GM10847 (cell line): ENCODE measurements around the gene ABI3.

Source experiments
- POLR2A ChIP-seq: IDR thresholded peaks from 2 replicates; pipeline ENCODE4 v1.6.1; 2011; ENCODE audit not compliant: insufficient read length; ENCODE audit errors: extremely low read depth

The ABI3 gene, protein sequence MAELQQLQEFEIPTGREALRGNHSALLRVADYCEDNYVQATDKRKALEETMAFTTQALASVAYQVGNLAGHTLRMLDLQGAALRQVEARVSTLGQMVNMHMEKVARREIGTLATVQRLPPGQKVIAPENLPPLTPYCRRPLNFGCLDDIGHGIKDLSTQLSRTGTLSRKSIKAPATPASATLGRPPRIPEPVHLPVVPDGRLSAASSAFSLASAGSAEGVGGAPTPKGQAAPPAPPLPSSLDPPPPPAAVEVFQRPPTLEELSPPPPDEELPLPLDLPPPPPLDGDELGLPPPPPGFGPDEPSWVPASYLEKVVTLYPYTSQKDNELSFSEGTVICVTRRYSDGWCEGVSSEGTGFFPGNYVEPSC

DNA sequence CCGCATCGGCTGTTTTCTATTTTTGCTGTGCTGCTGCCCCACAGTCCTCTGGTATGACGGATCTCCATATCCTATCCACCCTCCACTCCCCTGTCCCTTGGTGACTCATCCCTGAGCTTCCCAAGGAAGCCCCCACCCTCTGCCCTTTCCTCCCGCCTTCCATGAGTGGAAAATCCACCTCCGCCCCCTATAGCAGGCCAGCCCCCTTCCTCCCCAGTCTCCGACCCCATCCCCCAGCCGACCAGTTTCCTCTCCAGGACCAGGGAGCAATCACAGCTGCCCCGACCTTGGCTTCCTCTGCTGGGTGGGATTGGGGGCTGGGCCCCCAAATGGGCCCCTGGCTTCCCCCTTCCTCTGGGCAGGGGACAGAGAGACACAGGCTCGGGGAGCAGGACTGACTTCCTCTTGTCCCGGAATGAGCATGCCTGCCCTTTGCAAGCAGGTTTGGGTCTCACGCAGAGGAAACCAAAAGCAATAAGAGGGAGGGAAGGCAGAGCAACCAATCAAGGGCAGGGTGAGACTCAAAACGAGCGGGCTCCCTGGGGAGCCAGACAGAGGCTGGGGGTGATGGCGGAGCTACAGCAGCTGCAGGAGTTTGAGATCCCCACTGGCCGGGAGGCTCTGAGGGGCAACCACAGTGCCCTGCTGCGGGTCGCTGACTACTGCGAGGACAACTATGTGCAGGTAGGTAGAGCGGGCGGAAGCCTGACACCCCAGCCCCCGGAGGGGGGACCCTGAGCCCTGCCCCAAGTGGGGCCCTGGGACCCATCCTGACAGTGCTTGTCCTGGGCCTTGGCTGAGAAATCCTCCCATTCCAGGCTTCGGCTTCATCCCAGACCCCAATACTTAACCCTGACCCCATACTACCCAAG is at the start of gene ABI3, which contains the start of gene GNGT2:
Gene ABI3, plus strand, starts transcription at position 550 of the 872 bp plus-strand sequence. Its CDS starts 18 bp downstream, at position 568.
Gene GNGT2, minus strand, starts transcription at position 417 of the 872 bp plus-strand sequence. CDS start 3,152 bp downstream, outside the sequence.
- peak; percentile 93 for TF ChIP-seq POLR2A

DNA sequence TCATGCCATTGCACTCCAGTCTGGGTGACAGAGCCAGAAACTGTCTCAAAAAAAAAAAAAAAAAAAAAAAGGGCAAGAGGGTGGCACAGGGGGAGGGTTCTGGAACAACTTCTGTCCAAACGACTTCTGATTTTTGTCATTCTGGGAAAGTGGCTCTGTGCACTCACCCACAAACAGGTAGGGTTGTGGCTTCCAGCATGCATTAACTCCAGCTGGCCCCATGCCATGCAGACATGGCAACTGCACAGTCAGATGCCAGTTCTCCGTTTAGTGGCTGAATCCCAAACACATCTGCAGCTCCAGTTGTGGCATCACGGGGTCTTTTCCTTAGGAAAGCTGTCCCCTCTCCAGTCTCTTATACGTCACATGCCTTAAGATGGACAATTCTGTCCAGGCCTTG is 47.6 kb upstream of the ABI3 start:
- TF ChIP-seq POLR2A, result no peak

DNA sequence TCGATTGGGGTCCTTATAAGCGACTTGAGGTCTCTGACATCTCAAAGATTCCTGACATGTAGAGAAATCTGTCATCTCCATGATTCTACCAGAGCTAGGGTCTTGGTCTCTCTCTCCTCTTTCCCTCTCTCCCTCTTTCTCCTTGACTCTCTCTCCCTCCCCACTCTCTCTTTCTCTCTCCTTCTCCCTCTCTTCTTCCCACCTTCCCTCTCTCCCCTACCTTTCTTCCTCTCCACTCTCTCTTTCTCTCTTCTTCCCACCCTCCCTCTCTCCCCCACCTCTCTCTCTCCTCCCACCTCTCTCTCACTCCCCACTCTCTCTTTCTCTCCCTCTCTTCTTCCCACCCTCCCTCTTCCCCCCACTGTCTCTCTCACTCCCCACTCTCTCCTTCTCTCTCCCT is 45.4 kb upstream of the ABI3 start:
- TF ChIP-seq POLR2A, result no peak

DNA sequence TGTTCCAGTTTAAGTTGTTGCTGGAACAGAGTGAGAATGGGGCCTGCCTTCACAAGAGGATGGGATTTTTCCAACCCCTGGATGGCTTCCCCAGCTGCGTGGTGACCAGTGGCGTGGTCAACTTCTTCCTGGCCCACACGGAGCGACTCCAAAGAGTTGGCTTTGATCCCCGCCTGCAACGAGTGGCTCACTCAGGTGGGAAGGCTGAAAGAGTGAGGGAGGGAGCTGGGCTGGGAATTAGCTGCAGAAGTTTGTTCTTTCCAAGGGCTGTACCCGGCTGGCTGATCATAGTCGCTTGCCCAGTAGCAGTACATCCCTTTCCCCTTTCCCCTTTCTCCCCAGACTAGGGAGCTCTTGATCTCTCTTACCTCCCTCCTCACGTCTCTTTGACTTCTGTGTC is 41.8 kb upstream of the ABI3 start:
- no peak for TF ChIP-seq POLR2A

DNA sequence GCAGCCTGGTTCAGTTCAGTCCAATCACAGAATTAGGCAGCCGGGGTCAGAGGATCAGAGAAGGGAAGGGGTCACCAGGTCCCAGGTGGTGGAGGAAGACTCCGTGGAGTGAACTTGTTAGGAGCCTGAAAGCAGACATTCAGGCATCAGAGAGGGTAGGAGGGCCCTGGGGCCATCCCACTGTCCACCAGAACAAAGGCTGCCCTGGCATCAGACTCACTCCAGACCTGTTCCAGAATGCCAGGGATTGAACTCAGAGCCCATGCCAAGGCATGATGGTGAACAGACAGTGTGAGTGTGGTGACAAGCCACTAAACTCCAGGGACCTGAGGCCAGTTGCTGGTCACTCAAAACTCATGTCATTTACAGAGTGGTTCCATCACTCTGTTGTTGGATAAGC is 40.3 kb upstream of the ABI3 start:
- no peak for TF ChIP-seq POLR2A

DNA sequence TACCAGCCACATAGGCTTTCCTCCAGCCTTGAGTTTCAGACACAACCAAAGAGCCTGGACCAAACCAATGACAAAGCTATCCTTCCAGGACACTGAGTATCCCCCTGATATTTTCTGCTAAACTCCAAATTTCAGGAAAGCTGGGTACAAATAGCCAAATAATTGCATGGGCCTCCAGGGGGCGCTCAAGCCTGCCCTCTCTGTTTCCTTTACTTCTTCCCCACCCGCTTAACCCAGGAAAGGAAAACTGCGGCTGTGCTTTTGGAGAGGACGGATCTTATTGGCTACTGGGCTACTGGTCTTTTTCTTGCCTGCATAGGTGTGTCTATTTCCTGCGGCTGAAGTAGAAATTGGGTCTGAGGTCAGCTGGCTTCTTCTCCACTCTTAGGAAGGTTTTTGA is 30.2 kb upstream of the ABI3 start:
- TF ChIP-seq POLR2A, result no peak

DNA sequence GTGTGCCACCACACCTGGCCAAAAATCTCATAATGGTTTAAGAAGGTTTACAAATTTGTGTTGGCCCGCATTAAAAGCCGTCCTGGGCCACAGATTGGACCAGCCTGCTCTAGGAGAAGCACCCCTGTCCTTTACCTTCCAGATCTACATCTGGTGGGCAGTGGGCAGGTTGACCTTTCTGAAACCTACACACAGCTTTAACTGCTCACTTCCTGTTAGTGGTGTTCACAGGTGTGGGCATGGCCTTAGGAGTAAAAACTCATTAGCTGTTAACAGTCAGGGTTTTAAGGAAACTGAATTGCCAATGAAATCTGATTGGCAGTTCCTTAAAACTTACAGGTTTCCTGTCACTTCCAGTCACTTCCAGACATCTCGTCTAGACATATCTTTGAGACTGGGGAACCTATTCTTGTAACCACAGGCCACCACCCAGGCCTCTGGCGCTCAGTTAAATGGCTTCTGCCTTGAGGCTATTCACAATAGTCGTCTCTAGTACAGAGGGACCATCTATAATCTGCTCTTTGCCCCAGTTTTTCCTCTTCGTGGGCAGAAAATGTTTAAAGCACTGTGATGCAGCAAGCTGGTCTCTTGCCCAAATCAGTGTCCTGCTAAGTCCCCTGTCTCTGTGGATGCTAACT is 29.4 kb upstream of the ABI3 start:
- no peak for TF ChIP-seq POLR2A

DNA sequence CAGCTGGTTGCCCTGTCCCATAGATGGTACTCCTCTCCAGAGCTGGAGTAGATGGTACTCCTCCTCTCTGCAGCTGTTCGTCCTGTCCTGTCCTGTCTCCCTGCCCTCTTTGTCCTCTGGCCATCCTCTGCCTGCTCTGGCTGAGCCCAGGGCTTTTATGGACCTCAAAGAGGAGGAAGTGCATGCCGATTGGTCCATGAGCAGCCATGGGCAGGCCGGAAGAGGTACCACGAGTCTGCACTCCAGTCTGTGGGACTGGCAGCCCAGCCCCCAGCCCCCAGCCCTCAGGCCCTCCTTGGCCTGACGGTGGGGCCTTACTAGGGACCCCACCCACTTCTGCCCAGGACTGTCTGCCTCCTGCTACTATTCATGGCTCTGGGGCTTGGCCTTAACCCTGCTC is 27.2 kb upstream of the ABI3 start:
- no peak for TF ChIP-seq POLR2A

DNA sequence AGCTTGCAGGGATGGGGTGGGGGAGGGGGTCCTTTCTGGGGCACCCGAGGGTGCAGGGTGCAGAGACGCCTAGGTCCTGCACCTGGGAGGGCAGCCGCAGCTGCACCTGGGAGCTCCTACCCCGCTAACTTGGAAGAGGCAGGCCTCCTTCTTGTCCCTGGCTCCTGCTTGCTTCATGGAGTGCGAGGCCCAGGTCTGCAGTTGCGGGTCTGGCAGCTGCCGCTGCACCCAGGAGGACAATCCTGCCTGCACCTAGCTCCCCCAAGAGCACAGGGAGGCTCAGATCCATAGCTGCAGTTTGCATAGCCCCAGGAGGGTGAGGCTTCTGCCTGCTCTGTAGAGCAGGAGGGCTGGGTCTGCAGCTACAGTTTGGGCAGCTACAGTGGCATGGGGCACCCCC is 26.7 kb upstream of the ABI3 start:
- no peak for TF ChIP-seq POLR2A

DNA sequence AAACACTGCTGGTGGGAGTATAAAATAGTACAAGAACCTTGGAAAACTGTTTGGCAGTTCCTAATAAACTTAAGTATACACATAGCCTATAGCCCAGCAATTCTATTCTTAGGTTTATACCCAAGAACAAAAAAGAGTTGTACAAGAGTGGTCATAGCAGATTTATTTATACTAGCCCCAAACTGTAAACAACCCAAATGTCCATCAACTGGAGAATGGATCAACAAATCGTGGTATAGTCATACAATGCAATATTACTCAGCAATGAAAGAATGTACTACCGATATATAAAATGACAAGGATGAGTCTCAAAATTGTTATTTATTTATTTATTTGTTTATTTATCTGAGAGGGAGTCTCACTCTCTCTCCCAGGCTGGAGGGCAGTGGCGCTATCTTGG is 23.2 kb upstream of the ABI3 start:
- TF ChIP-seq POLR2A, result no peak

DNA sequence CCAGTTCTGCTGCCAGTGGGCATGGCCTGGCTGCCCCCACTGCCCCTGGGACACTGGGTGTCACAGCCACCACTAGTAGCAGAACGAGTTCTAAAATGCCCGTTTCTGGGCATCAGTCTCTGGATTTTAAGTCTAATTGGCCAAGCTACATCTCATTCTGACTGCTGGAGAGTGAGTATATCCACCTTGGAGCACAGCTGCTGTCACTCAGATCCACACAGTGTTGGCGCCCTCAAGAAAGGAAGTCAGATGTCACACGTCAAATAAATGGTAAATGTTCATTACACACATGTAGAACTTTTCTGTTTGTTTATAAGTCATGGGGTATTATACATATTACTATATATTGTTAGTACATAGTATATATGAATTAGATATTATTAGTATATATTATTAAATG is 19.6 kb upstream of the ABI3 start:
- TF ChIP-seq POLR2A, result no peak

DNA sequence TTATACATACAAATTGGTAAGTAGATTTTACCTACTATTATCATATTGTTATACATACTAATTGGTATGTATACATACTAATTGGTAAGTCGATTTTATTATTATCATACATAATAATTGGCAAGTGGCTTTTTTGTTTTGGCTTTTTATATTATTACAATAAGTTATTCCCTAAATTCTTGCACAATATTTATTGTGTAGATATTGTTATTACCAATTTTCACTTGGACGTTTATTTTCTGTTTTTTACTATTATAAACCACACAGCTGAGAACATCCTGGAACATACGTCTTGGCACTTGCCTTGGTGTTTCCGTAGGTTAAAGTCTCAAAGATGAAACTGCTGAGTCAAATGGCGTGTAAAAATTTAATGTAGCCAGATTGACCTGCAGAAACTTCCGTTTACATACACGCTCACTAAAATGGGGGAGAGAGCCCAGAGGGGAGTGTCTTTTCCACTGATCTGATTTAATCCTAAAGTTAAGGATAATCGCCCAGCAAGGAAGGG is 19.0 kb upstream of the ABI3 start:
- no peak for TF ChIP-seq POLR2A

DNA sequence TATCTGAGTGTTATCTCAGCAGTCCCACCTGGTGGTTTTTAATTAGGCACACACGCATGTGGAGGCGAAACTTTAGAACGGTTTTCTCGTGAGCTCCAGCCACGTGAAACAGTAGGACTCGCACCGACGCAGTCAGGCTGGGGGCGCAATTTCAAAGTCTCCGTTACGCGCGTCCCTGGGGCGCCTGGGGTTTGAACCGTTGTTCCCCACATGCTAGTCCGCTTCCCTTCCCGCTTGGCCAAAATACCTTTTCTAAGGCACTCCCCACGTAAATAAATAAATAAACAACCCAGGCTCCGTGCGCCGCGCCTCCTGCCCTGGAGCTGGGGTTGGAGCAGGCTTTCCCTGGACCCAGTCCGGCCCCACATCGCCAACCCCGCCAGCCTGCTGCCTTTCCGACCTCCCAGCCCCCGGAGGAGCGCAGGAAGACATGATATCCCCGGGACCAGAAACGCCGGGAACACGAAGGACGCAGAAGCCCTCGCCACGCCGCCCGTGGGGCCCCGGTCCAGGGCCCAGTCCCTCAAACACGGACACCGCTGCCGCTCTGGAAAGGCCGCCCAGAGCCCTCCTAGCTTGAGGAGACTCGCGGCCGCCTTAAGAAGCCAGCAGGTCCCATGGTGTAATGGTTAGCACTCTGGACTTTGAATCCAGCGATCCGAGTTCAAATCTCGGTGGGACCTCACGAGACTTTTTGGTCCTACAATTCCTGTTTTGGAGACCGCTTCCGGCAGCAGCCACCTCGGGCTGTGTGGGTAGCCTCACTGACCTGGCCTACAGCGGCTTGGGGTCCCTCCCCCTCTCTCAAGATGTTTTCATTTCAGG is 18.4 kb upstream of the ABI3 start:
- peak; percentile 9 for TF ChIP-seq POLR2A

DNA sequence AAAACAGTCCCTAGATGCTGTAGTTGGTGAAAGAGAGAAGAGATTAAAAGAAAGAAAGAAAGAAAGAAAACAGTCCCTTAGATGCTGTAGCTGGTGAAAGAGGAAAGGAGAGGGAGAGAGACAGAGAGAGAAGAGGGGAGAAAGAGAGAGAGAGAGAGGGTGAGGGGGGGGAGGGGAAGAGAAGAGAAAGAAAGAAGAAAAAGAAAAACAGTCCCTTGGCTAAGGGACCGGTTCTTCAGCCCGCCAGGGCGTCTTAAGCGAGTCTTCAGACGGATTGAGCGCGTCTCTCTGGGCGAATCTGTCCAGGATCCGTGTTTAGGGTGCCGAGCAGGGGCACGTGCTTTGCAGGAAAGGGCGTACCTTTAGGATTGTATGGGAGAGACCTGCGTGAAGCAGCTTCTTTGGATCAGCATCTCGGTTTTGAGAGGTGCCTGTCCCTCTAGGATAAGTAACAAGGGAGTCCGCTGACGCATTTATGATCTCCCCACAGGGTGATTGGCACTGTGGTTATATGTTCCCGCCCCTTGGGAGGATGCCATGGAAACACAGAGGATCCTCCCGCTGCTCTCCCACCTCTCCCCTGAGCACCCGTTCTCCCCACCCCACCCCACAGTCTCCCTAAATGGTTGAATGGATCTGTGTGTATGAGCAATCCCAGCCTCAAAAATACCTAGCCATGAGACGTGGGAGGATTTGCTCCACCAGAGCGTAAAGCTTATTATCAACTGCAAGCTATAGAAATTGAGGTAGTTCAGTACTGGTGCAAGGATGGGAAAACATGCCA is 16.8 kb upstream of the ABI3 start:
- TF ChIP-seq POLR2A, result no peak
